ENCODE measurements around the gene LRP2.

- no peak for TF ChIP-seq EZH2 (IDR thresholded peaks at IDR 0.05; ENCODE audit: insufficient read depth, low read length)
- TF ChIP-seq, protein P1, sequence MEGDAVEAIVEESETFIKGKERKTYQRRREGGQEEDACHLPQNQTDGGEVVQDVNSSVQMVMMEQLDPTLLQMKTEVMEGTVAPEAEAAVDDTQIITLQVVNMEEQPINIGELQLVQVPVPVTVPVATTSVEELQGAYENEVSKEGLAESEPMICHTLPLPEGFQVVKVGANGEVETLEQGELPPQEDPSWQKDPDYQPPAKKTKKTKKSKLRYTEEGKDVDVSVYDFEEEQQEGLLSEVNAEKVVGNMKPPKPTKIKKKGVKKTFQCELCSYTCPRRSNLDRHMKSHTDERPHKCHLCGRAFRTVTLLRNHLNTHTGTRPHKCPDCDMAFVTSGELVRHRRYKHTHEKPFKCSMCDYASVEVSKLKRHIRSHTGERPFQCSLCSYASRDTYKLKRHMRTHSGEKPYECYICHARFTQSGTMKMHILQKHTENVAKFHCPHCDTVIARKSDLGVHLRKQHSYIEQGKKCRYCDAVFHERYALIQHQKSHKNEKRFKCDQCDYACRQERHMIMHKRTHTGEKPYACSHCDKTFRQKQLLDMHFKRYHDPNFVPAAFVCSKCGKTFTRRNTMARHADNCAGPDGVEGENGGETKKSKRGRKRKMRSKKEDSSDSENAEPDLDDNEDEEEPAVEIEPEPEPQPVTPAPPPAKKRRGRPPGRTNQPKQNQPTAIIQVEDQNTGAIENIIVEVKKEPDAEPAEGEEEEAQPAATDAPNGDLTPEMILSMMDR (IDR thresholded peaks at IDR 0.05; ENCODE audit: insufficient read depth, low read depth, low read length) = no peak
These were observed 232.6 kb downstream of the LRP2 start for GRCh38 chr2:169129703-169130243.

Data from astrocyte (in vitro differentiated cells and primary cell).